T1000 (cell line): ENCODE results near the gene BCL2.

Experiments used
- DNase-seq: peaks from one replicate; lab custom pipeline; 2025; ENCODE audit warnings: mixed read lengths; lab: John Stamatoyannopoulos, UW

BCL2 gene

DNA sequence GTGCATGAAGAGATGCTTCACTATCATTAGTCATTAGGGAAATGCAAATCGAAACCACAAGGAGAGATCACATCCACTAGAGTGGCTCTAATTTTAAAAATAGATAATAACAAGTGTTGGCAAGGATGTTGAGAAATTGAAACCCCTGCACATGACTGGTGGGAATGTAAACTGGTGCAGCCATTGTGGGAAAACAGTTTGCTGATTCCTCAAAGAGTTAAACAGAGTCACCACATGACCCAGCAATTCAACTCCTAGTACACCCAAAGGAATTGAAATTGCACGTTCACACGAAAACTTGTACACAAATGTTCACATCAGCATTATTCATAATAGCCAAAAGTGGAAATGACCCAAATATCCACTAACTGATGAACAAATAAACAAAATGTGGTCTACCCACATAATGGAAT is 179.5 kb downstream of the BCL2 start:
- DNase-seq = no peak

DNA sequence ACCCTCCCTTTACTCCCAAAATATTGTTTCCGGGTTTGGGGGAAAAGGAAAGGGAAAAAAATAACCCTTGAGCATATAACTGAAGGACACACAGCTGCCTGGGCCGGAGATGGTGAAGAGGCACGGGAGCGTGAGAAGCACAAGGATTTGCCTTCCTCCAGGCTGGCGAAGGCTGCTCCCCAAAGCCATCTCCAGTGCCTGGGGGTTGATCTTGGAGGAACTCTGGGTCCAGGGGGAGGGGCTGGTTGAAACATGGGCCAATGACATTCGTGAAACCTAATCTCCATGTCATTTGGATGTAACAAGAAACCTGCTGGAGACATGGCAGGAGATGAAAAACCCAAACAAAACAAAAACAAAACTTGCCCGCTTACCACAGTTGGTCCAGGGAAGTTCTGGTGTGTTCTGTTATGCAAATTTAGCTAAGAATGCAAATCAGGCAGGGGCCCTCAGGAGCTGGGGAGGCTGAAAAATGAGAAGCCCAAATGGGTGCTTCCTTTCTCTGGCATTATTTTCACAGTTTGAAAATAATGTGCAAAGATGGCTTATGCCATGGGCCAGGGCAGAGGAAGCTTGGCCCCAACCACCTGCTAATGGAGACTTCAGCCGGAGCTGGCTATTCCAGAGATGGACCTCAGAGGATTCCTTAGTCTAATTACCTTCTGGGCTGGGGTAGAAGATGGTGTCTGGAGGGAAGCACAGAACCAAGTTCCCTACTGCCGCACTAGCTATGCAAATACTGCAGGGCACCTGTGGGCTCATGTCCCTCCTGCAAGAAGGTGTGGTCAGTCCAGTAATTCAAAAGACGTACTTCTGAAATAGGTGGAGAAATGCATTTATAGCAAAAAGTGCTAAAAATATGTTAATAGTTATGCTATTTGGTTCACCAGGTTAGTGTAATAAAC is 180.9 kb downstream of the BCL2 start:
- no peak for DNase-seq

DNA sequence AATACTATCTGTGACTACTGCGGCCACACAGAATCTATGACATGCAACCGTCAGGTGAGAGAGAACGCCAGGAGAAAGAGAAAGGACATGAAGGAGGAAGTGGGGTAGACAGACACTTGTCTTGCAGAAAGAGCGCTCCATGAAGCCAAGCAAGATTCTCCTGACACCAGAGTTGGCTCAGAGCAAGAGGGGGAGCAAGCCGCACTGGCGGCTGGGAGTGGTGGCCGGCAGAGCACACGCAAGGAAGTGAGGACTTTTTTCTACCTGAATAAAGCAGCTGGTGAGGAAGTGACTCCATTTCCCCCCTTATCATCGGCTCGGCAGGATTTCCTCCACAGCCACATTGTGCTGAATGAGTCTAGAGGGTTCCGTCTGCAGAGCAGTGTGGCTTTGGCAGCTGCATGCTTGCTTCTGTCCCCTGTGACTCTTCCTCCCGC is 181.6 kb downstream of the BCL2 start:
- DNase-seq = no peak

DNA sequence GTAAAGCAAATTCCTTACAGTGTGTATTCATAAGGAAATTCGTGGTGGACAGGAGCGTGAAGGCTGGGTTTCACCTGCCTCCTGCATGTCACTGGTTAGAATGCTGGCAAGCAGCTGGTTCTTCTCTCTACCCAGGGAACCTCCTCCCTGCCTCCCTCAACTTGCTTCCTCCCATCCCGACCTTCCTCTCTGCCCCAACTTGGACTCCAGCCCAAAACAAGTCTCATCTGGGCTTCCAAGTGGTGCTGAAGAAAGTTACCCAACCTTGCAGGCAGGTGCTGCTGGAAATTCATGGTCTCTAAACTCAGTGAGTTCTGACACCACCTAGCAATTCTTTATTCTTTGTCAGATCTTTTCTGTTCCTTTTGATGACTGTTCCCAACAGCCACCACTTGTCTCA is 184.5 kb downstream of the BCL2 start:
- DNase-seq = no peak

DNA sequence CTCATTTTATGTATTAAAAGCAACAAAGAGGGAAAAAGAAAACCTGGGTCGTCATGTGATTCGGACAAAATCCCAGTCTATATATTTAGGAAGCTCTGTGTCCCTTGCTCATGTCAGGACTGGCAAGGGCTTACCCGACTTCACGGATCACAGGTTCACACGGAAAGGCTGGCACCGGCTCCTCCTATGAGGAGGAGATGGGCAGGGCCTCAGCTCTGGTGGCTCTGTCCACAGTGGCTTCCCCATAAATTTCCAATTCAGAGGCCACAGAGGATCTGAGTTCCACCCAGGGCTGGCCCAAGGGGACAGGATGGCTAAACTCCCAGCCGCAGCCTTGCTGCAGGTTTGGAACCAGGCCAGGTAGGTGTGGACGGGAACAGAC is 186.8 kb downstream of the BCL2 start:
- no peak for DNase-seq

DNA sequence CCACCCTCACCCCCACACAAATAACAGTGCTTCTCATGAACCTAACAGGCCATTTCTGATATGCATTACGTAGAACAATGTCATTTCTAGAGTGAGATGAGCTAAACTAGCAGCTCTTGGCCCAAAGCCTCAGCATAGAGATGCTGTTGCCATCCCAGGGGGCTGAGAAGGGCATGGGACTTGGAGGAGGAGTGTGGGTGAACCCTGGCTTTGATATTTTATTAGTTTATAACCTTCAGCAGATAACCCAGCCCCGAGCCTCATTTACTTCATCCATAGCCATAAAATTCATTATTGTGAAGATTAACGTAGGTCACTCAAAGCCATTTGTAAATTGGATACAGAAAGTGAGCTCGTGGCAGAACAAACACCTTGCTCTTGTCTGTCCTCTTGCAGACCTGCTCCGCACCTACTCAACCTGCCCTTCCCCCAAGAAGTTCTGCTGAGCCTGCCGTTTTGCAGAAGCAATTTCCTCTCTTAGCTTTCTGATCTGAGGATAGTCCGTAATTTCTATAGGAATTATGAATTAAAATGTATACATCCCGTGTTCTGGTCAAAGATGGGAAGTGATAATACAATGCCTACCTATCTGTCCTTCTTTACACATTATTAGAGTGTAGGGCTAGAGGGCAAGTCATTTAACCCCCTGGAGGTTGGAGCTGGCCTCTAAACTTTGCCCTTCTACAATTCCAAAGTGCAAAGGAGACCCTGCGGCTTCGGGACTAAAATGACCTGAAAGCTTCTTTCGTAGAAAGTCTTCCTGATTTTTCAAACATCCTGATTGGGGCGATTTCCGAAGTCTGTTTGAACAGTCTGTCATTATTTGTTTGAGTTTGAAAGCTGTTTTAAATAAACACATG is 187.4 kb downstream of the BCL2 start:
- DNase-seq = no peak

DNA sequence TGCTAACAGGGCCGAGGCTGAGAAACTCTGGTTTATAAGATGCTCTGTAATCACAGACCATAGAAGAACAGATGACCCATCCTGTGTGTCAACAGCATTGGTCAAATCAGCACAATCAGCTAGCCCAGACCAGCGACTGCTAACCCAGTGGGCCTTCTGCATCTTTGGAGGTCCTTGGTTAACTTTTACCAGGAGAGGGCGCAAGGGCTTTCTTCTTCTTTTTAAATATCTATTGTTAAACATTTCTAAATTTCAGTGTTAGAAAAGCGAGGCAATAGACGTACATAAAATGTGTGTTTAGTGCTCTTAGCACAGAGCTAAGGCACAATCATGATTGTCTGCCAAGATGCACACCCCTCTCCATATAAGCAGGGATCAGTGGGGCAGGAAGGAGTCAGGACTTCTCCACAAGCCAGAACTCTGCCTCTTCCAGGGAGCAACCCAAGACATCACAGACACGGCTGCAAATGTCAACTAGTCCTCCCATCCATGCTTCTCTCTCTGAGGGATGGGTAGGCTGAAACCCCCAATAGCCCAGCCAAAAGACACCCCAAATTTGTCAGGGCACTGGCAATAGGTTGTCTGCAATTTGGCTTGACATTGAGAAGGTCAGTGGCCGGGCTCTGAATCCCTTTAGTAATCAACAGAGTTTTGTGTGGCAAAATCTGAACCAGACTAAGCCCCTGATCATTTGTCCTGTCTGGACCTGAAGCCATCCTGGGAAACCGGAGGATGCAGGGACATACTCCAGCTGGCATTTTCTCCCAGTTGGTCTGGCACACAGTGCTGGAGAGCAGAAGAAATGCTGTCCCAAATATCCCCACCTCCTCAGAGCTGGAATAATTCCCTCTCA is 188.2 kb downstream of the BCL2 start:
- DNase-seq = no peak

DNA sequence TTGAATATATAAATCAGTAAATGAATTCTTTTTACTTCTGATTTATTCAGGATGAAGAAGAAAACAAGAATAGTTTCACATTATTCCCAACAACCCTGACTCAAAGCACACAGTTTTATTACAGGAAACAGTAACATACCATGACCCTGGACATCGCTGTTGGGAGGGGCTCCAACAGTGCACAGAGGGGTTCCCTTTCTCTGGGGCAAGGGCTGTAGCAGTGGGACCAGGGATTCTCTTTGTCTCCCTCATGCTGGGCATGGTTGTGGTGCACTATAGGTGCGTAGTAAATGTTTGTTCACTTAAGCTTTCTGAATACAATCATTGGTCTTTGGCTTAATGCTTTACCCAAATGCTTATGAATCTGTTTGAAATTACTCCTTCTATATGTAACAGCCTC is 189.4 kb downstream of the BCL2 start:
- DNase-seq = no peak

DNA sequence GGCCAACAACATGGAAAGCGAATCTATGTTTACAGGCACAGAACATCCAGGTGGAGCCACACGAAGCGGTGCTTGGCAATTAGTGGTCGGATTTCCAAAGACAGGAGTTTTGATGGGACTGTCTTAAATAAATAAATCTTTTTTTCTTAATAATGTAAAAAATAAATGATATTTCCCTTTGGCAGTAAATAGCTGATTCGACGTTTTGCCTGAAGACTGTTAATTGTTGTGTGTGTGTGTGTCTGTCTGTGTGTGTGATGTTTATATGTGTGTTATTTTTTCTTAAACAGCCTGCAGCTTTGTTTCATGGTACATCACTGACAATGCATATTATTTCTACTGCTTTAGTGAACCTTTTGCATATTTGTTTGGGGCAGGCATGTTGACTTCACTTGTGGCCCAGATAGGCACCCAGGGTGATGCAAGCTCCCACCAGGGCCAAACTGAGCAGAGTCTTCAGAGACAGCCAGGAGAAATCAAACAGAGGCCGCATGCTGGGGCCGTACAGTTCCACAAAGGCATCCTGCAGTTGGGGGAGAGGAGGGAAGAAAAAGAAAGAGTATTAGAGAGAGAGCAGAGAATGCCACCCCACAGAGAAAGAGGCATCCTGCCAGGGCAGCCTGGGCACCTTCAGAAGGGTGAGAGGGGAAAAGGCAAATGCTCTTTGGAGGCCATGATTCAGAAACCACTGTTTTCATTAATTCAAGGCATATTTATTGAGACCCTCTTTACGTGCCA is 191.2 kb downstream of the BCL2 start:
- DNase-seq = no peak

DNA sequence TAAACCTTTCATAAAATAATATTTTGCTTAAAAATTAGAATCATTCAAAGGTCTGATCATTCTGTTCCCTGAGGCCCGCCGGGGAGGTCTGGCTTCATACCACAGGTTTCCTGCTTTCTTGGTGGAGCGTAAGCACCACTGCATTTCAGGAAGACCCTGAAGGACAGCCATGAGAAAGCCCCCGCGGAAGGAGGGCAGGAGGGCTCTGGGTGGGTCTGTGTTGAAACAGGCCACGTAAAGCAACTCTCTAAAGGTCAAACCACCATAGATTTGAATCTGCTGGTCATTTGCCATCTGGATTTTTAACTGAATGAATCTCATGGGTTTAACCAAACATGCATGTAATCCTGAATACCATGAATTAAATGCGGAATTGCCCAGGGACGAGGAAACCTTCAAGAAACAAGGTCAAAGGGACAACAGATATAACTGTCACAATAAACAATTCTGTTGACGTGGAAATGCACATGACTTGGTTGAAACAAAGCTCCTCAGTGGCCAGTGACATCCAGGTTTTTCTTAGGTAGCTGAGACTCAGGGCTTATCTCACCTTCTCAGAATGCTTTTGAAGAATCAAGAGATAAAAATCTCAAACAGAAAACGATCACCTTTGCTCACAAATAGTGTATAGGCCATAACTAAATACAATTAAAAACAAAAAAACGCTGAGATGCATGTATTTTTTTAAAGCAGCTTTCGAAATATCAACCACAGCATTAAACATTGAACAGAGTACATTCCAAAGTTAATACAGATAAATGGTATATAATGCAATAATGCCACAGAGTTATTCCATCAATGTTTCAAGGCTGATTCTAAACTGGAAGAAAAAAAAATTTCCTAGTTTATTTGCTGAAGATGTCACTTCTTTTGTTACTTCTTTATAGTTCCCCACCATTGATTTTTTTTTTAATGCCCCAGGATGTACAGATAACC is 193.2 kb downstream of the BCL2 start:
- DNase-seq = no peak

DNA sequence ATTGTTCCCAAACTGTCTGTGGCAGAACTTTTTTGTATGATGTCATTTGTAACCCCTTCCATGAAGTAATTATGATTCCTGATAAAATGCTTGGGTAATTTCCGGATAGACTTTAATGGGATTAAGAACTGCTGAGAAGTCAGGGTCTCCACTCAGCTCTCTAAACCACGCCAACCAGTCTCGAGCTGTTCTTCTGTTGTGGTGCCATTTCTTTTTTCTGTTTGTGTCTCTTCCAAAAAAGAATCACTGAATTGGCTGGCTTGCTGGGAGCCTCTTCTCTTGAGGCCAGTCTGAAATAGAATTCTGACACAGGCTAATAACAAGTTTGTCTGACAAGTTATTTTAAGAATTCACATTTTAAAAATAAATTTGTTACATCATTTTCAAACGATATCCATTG is 198.9 kb downstream of the BCL2 start:
- DNase-seq = no peak

DNA sequence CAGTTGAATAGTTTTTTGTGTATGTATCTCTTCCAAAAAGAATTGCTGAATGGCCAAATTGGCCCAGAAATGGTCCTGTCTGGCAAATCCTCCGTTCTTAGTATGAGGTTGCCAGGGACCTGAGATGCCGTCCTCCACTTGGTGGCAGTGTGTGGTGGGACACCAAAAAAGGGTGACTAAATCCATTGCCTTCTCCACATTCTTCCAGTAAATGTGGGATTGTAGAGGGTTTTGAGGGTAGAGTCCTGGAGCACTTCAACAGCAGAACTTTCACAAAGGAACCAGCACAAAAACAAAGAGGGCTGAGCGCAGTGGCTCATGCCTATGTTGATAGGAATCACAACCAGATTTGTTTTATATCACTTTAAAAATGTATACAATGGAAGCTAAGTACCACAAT is 199.9 kb downstream of the BCL2 start:
- DNase-seq = no peak

DNA sequence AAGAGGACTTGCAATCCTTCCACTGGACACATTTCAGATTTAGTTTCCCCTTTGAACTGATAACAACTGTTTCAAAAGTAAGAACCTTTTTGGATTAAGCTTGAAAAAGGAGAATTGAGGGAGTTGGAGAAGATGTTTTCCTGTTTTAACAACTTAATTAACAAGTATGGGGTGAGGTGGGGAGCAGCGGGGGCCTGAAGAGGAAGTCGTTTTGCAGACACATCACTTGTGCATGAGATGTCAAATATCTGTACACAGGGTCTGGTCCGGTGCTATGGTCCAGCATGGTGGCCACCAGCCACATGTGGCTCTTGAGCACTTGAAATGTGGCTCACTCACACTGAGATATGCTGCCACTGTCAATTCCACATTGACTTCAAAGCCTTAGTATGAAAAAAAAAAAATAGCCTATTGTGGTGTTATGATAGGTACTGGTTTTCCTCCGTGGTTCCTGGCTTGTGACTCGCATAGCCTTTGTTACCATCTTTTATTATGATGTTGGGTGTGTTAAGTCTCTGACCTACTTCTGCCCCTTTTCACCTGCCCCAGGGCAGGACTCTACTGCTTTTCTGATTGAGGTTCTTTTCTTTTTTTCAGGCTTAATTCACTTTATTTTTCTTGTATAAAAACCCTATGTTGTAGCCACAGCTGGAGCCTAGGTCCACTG is 205.5 kb downstream of the BCL2 start:
- no peak for DNase-seq

DNA sequence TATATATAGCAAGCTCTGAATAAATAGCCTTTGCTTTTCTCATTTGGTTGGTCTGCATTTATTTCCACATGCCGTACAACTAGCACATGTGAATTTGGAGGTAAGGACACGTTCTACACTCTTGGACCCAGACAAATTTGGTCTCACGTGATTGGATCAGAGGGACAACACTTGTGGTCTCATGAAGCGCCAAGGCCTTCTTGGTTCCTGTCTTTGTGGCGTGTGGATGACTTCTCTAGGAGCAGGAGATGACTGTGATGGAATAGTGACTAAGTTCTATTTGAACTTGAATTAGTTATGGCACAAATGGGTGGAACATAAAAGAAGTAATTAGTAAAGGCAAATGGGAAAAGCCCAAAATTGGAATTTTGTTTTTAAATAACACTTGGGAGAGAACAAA is 206.9 kb downstream of the BCL2 start:
- no peak for DNase-seq

DNA sequence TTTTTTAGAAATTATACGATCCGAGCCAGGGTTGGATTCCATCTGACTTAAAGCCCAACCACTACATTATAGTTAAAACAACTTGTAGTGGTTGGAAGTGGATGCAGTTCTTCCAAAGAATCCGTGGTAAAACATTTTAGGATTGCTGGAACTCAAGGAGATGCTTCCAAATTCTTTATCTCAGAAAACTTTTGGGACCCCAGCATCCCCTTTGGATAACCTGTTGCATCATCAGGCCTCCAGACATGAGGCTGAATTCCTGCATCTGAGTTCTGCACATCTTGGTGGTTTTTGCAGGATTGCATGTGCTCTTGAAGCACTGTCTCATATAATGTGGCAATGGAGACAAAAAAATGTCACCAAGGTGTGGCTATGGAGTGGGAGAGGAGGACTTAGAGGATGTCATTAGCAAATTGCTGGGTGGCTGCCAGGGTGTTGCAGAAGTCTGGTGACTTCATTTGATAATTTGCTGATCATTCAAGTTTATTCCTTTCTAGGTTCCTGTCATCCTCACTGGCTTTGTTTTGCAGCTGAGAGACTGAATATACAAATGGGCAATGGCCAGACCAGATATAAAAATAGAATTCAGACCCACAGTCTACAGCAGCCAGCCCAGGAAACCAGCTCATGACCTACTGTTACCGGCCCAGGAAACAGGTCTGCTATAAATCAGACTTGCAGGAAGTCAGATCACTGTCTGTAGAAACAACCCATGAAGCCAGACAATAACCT is 207.7 kb downstream of the BCL2 start:
- DNase-seq = no peak

DNA sequence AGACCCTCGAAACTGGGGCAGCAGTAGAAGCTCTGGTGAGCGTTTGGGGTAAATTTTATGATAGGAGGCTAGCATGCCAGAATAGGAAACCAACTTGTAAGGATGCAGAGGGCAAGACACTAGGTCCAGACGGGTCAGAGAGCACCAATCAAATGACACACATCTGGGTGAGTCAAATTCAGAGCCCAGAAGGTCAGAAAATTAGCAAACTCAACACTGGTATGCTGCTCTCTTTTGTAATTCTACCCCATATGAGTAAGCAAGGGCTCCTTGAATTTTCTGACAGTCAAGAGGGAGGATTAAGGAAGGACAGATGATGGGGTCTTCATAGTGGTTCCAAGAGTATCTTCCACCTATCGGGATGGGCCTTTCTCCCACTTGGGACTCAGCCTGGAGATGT is 209.8 kb downstream of the BCL2 start:
- DNase-seq = no peak

DNA sequence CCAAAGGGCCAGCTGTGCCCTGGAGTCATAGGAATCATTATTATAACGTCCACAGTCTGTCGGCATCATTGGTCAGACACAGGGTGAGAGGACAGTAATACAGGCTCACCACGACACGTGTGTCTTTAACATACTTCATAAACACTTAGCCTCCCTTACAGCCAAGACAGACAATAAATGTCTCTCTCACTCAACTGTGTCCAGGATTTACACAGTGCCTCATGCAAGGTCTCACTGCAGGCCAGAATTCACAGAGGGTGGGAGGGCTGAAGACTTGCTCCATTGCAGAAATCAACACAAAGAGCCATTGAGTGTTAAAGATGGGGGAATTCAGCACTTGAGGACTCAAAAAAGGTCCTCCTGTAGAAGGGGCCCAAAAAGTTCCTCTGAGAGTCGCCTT is 210.5 kb downstream of the BCL2 start:
- DNase-seq = no peak

DNA sequence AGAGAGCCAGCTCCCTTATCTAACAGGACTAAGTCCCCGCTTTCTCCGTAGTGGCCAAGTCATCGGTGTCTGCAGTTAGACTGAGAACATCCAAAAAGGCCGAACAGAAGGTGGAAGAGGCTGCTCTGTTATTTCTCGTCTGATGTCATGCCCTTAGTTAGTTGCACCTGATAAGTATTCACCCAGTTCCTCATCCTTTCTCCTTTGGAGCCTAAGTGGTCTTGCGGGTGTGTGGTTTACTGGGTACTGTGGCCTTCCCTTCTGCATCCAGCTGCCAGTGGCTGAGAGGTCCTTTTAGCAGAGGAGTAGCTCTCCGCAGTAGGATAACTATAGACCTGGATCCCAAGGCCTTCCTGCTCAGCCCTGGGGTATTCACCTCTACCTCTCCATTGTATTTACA is 211.6 kb downstream of the BCL2 start:
- DNase-seq = no peak
